Lower lobe of right lung (tissue), 2 donors: ENCODE data around the gene C19orf38. TPM values are rescaled to one million over a fixed set of nuclear protein-coding genes. Genes with fewer than 3 reads are reported as not detected.
A peak's percentile ranks its signal among the peaks of the same experiment; 100 is the strongest.
"Not testable (repeated sequence)": the region's sequence is repeated elsewhere in the genome, so short reads cannot be mapped to it uniquely, and the experiment has no call there.

Experiments
- ATAC-seq, 2 donors: fragments of 200-7000 bp; cut with Tn5 transposase; one replicate each; pipeline ENCODE4 v1.9.1; 2020 to 2022; ENCODE audit warnings: mild to moderate bottlenecking in 2 of 2, moderate library complexity in 2 of 2
- DNase-seq: peaks from one replicate; pipeline ENCODE4 v3.0.0-alpha.2; 2020
- H3K27ac ChIP-seq: fragments of 200-600 bp; one replicate; pipeline ENCODE4 v1.8.0; 2022
- H3K27me3 ChIP-seq: fragments of 200-600 bp; one replicate; pipeline ENCODE4 v1.8.0; 2022; ENCODE audit warnings: low read depth
- H3K36me3 ChIP-seq: fragments of 200-600 bp; one replicate; pipeline ENCODE4 v1.8.0; 2022; ENCODE audit warnings: mild to moderate bottlenecking
- H3K4me1 ChIP-seq: fragments of 200-600 bp; one replicate; pipeline ENCODE4 v1.8.0; 2022
- H3K4me3 ChIP-seq: fragments of 200-600 bp; one replicate; pipeline ENCODE4 v1.8.0; 2022; ENCODE audit warnings: mild to moderate bottlenecking
- H3K9me3 ChIP-seq: fragments of 200-600 bp; one replicate; pipeline ENCODE4 v1.8.0; 2022
- intact Hi-C: fragments of 100-400 bp; cut with DNase I; formaldehyde crosslinking; loops from one replicate; pipeline ENCODE4 v1.11.0; 2022
- total RNA-seq: library from RNA; stranded (reverse); fragmentation: NEBNext Ultra II Directional; extraction: Animal tissue kit (Norgen Biotek cat#: 25700); gene quantifications from one replicate; pipeline ENCODE4 v1.2.1, GENCODE V29; 2021
- TF ChIP-seq, protein P1 (sequence below): fragments of 200-600 bp; IDR thresholded peaks from one replicate; pipeline ENCODE4 v1.8.0; 2022; ENCODE audit warnings: antibody characterized with exemption, mild to moderate bottlenecking
- donor health status: DM: no; HTN: yes; CAD: no; lungs with severe emphysema.

C19orf38 gene
- total RNA-seq, 1 donor from 2014 or later, result 11.7 TPM

DNA sequence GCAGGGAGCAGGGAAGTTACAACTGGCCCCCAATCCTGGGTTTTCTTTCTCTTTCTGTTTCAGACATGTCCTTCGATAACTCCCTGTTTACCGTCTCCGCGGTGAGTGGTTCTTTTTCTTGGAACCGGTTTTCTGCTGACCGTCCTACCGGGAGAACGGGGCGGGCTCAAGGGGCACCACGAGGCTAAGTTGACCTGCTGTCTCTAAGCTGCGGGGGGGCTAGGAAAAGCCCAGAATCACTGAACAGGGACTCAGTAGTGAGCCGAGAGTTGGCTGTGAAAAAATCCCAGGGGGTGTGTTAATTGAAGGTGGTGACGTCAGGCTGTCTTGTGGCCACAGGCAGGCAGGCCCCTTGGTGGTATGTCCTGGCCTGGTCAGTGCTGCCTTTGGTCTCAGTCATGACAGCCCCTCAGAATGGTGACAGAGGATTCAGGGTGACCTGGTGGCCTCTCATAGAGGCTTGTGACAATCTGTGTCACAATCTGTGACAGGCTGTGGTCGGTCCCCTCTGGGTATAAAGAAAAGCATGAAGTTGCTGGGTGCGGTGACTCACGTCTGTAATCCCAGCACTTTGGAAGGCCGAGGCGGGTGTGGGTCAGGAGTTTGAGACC is 15.0 kb downstream of the C19orf38 start:
- Histone ChIP-seq H3K36me3 (no peaks in the 10 kb centered on the region), H3K9me3 (no peaks in the 10 kb centered on the region), H3K4me1 (peaks cover 16% of the 10 kb centered on the region), H3K4me3 (no peak overlapping the region), H3K27ac (peak overlapping the region; percentile 50), H3K27me3 (no peaks in the 10 kb centered on the region)
- intact Hi-C loops, result no loop called here
- TF ChIP-seq, protein P1, sequence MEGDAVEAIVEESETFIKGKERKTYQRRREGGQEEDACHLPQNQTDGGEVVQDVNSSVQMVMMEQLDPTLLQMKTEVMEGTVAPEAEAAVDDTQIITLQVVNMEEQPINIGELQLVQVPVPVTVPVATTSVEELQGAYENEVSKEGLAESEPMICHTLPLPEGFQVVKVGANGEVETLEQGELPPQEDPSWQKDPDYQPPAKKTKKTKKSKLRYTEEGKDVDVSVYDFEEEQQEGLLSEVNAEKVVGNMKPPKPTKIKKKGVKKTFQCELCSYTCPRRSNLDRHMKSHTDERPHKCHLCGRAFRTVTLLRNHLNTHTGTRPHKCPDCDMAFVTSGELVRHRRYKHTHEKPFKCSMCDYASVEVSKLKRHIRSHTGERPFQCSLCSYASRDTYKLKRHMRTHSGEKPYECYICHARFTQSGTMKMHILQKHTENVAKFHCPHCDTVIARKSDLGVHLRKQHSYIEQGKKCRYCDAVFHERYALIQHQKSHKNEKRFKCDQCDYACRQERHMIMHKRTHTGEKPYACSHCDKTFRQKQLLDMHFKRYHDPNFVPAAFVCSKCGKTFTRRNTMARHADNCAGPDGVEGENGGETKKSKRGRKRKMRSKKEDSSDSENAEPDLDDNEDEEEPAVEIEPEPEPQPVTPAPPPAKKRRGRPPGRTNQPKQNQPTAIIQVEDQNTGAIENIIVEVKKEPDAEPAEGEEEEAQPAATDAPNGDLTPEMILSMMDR, result no peak
- ATAC-seq (peak; percentile 71 to 77), DNase-seq (peak; percentile 77)

DNA sequence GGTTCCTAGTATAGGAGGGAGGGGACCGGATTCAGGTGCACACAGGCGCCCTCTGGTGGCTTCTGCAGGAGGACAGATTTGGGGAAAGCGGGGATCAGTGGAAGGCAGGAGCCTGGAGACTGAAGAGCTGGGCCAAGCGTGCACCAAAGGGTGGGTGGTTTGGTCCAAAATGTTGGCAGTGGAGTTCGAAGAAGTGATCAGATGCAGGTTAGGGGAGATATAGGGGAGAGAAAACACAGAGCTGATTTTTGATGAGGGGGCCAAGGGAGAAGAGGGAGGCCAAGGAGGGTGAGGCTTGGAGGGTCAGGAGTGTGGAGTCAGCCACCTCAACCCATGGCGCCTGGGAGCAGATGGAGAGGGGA is 16.3 kb downstream of the C19orf38 start:
- Histone ChIP-seq H3K4me1 (peaks cover 16% of the 10 kb centered on the region), H3K36me3 (no peaks in the 10 kb centered on the region), H3K27me3 (no peaks in the 10 kb centered on the region), H3K4me3 (no peak overlapping the region), H3K9me3 (no peaks in the 10 kb centered on the region), H3K27ac (no peak overlapping the region)
- intact Hi-C loops, result no loop called here
- TF ChIP-seq, protein P1, result peak; percentile 91
- ATAC-seq (peak; percentile 87 to 88), DNase-seq (peak; percentile 88)

DNA sequence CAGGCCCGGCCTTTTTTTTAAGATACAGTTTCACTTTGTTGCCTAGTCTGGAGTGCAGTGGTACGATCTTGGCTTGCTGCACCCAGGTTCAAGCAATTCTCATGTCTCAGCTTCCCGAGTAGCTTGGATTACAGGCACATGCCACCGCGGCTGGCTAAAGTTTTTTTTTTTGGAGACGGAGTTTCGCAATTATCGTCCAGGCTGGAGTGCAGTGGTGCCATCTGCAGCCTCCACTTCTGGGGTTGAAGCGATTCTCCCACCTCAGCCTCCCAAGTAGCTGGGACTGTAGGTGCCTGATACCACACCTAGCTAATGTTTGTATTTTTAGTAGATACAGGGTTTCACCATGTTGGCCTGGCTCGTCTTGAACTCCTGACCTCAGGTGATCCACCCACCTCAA is 18.3 kb downstream of the C19orf38 start:
- H3K36me3 ChIP-seq, result no peaks in the 10 kb centered on the region
- H3K9me3 ChIP-seq, result no peaks in the 10 kb centered on the region
- TF ChIP-seq, protein P1, result no peak
- intact Hi-C loops, result no loop called here
- no peak for DNase-seq
- no peak overlapping the region for H3K4me3 ChIP-seq
- H3K27me3 ChIP-seq, result no peaks in the 10 kb centered on the region
- H3K27ac ChIP-seq, result no peak overlapping the region
- no peak for ATAC-seq
- H3K4me1 ChIP-seq, result peaks cover 16% of the 10 kb centered on the region

DNA sequence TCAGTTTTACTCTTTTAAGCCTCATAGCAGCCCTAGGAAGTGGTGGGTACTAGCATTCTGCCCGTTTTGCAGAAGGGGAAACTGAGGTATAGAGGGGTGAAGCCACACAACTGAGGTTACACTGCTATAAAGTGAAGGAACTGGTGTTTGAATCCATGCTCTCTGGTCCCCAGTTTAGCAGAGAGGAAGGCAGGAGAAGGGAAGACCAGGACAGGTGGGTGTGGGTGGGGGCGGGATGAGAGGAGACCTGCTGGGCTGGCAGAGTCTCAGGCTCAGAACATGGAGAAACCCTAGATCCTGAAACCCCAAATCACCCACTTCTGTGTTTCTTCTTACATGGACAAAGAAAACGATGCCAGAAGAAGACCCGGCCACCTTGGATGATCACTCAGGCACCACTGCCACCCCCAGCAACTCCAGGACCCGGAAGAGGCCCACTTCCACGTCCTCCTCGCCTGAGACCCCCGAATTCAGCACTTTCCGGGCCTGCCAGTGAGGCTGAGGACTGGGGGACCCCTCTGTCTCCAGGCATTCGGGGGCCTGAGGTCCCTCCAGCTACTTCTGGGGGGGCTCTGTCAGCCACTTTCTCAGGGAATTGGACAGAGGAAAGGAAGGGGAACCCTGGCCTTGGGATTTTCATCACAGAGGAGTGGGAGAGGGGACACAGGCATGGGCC is 20.8 kb downstream of the C19orf38 start:
- Histone ChIP-seq H3K4me3 (no peak overlapping the region), H3K27ac (no peak overlapping the region), H3K4me1 (peaks cover 17% of the 10 kb centered on the region), H3K27me3 (no peaks in the 10 kb centered on the region), H3K9me3 (no peaks in the 10 kb centered on the region), H3K36me3 (no peaks in the 10 kb centered on the region)
- intact Hi-C loops, result no loop called here
- ATAC-seq (no peak), DNase-seq (no peak)
- TF ChIP-seq, protein P1, result no peak

DNA sequence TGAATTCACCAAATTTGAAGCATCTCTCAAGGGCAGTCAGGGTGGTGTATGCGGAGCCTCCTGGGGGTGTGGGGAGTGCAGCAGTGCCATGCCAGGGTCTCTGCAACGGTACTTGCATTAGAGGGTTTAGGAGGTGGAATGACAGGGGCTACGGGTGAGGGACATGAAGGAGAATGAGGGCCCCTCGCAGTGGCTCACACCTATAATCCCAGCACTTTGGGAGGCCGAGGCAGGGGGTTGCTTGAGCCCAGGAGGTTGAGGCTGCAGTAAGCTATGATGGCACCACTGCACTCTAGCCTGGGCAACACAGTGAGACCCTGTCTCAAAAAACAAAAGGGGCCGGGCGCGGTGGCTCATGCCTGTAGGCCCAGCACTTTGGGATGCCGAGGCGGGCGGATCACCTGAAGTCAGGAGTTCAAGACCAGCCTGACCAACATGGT is 21.7 kb downstream of the C19orf38 start:
- H3K36me3 ChIP-seq, H3K4me3 ChIP-seq, H3K9me3 ChIP-seq, H3K27ac ChIP-seq, intact Hi-C loops, ATAC-seq, H3K27me3 ChIP-seq: not testable (repeated sequence)
- peaks cover 10% of the 10 kb centered on the region for H3K4me1 ChIP-seq
- peak; percentile 63 for DNase-seq

DNA sequence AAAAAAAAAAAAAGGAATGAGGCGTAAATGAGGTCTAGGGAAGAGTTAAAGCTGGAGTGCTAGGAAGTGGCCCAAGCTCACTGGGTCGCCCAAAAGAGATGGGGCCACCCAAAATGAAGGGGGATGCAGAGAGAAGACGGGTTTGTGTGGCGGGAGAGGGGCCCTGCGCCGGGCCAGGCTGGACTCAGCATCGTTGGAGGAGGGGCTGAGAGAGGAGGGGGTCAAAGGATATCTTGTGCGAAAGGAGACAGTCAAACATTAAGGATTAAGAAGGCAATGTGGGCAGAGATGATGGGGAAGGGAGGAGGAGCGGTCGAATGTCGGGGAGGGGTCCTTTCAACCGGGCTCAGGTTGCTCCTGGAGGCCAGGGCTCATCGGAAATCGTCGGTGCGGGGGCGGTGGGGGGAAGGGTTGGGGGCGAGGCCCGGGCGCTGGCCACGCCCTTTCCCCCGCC is 22.3 kb downstream of the C19orf38 start:
- Histone ChIP-seq H3K27ac (peak overlapping the region; percentile 73), H3K36me3 (no peaks in the 10 kb centered on the region), H3K4me3 (peak overlapping the region; percentile 50), H3K4me1 (peaks cover 10% of the 10 kb centered on the region), H3K9me3 (no peaks in the 10 kb centered on the region), H3K27me3 (no peaks in the 10 kb centered on the region)
- TF ChIP-seq, protein P1, result no peak
- intact Hi-C loops, result no loop called here
- ATAC-seq (no peak), DNase-seq (no peak)
